GM12801 (cell line): ENCODE data around the gene RAC2.

Experiments used
- CTCF ChIP-seq: IDR thresholded peaks from one replicate; pipeline ENCODE4 v1.5.1; 2011; ENCODE audit warnings: control low read depth; ENCODE audit not compliant: insufficient read length; ENCODE audit errors: extremely low read depth

RAC2 gene

GRCh38 chr22:37253126-37253660 lies 9.1 kb upstream of the RAC2 start:
- TF ChIP-seq CTCF = no peak

GRCh38 chr22:37249986-37250385 lies 5.9 kb upstream of the RAC2 start:
- TF ChIP-seq CTCF = no peak

GRCh38 chr22:37248251-37248650 lies 4.2 kb upstream of the RAC2 start:
- TF ChIP-seq CTCF = no peak

GRCh38 chr22:37245740-37246139 lies 1.7 kb upstream of the RAC2 start:
- no peak for TF ChIP-seq CTCF

GRCh38 chr22:37244922-37245722 lies 1.1 kb upstream of the RAC2 start:
- no peak for TF ChIP-seq CTCF

- TF ChIP-seq CTCF = no peak
Measured at GRCh38 chr22:37243402-37244113, 511 bp downstream of the RAC2 start.

- no peak for TF ChIP-seq CTCF
Measured at GRCh38 chr22:37242395-37242918, 1.6 kb downstream of the RAC2 start.
